Left forelimb (tissue), 1 donor: ENCODE data around the gene AOPEP.

Source experiments
- DNase-seq: peaks from one replicate; pipeline ENCODE4 v3.0.0-alpha.2; 2018; ENCODE audit warnings: low spot score

The AOPEP gene

GRCh38 chr9:95097279-95097678 lies 370.8 kb downstream of the AOPEP start:
- no peak for DNase-seq

DNA sequence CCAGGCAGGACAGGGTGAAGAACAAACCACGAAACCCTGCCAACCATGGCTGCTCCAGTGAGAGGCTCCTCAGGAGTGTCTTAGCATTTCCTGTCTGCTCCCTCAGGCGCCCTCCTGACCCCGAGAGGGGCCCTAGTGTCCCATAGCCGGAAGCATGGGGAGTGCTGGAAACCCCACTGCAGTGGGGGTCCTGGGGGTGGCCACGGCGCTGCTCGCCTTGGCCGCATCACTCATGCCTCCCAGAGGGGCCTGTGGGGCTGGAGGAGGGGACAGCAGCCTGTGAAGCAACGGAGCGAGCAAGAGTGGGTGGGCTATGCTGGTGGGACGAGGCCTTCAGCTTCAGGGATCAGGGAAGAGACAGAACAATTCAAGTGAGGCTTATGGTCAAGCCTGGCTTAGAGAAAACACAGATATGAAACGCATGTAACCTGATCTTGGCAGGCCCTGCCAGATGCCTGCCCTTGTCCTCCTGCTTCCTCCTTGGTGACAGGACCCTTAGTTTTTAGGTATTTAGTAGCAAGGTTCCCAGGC lies 372.0 kb downstream of the AOPEP start:
- no peak for DNase-seq

DNA sequence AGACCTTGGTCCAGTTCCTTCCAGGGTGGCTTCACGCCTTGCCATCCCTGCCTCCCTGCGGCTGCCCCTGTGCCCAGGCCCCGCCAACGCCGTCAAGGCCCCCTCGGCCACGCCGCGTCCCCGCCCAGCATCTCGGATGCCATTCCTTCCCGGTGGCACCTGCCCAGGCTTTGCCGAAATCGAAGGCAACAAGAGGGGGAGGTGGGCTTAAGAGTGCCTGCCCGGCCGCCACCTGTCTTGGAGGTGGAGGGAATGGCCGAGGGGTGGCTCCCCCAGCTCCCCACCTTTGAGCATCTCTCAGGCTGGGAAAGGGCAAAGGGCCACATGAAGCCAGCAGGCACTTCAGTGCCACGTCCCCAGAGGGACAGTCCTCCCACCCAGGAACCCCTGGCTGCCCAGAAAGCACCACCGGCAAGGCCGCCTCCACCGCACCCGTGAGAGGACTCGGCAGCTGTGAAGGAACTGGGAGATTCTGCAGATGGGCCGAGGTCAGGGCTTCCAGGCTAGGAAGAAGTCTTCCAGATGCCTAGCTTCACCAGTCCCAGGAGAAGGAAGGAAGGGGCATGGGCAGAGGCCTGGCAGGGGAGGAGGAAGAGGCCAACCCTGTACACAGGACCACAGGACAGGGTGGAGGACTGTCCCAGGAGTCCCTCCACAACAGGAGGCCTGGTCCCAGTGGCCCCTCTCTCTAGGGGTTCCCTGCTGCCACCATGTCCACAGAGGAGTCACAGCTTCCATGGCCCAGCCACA lies 373.0 kb downstream of the AOPEP start:
- no peak for DNase-seq

DNA sequence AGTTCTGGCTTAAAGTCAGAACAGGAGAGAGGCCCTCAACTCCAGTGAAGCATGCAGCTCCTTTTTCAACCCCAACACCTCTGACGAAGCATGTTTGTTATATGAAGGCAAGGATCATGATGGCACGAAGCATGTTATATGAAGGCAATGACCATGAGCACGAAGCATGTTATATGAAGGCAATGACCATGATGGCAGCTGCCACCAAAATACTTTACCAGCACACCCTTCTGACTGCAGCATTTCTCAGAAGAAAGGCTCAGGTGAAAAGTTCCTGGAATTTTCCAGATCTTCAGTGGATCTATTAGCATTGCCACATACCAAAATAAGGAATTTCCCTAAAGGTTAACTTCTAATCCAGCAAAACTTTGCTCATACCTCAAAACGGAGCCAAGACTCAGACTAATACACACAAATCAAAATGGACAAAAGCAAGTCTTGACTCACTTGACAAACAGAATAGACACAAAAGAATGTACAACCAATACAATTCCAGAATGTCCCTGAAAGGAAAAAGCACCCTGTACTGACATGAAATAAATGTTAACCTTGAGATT lies 373.6 kb downstream of the AOPEP start:
- DNase-seq = no peak

DNA sequence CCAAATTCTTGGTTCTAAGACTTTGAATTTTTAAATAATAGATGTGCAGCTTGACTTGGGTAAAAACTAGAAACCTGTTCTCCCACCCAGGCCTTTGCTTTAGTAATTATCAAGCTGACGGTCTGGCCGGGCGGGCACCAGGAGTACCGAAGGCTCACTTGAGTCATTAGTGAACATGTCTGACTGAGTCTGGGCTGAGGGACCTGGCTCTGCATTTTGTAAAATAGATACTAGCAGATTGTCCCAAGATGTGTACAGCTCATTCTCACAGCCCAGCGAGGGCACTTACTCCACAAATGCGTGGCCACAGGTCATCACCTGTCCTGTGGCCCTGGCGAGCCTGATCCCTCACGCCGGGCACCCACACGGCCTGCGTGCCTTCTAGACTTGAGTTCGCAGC lies 374.8 kb downstream of the AOPEP start:
- DNase-seq = no peak

- no peak for DNase-seq
Observed at GRCh38 chr9:95102001-95102433, 375.5 kb downstream of the AOPEP start.

- no peak for DNase-seq
Observed at GRCh38 chr9:95102572-95102971, 376.1 kb downstream of the AOPEP start.

- DNase-seq = no peak
Observed at GRCh38 chr9:95103281-95103771, 376.8 kb downstream of the AOPEP start.

DNA sequence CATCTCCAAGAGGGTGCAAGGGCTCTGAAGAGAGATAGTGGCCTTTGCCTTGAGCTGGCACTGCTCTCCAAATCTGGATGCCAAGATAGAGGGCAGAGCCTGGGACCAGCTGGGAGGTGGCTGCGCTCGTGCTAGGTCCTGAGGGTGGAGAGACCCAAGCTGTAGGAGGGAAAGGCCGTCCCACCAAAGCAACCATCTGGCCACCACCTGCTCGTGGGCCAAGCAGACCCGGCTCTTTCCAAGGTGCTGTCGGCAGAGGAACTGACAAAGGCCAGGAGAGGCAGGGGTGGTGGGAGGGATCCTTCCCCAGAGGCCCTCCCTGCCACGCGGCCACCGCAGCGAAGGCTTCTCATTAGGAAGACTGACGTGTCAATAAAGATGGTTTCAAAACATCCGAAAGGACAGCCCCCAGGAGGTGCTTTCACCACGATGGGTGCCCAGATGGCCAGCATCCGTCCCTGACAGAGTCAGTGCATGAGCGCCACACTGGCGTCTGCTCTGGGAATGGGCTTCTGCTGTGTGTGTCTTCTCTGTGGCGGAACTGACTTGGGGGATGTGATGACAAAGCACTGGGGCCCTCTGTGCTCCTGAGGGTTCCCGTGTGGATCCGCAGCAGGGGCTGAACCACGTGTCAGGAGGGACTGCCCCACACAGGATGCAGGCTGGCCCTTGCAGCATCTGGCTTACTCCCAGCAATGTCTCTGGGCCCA lies 377.5 kb downstream of the AOPEP start:
- no peak for DNase-seq

DNA sequence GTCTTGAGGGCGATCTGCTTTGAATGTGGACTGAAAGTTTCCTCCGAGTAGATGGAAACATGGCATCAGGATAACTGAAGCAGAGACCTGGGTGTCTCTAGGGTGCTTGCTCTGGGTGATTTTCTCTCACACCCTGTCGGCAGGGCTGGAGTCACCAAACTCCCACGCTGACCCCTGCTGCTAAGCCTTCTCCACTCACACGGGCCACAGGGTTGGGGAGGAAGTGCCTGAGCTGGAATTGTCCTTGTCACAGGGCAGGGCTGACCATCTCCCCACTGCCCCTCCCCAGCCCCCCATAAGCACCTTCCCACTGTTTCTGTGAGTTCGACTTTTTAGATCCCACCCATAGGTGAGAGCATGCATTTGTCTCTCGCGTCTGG lies 378.1 kb downstream of the AOPEP start:
- no peak for DNase-seq

DNA sequence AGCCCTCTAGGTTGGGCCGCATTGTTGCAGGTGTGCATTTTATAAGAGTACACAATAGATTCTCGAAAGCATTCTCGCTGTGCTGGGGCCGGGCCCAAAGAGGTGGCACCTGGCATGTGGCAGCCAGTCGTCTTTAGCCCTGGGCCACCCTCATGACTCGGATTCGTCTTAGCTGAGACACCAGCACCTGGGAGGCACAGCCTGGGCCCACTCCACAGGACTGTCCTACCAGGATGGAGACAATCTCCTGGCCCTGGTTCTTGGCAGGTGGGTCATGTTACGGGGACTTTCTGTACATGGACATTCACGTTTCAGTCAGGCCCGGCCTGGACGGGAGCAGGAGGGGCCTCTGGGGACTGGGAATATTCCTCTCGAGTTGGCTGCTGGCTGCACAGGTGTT lies 378.5 kb downstream of the AOPEP start:
- DNase-seq = no peak

DNA sequence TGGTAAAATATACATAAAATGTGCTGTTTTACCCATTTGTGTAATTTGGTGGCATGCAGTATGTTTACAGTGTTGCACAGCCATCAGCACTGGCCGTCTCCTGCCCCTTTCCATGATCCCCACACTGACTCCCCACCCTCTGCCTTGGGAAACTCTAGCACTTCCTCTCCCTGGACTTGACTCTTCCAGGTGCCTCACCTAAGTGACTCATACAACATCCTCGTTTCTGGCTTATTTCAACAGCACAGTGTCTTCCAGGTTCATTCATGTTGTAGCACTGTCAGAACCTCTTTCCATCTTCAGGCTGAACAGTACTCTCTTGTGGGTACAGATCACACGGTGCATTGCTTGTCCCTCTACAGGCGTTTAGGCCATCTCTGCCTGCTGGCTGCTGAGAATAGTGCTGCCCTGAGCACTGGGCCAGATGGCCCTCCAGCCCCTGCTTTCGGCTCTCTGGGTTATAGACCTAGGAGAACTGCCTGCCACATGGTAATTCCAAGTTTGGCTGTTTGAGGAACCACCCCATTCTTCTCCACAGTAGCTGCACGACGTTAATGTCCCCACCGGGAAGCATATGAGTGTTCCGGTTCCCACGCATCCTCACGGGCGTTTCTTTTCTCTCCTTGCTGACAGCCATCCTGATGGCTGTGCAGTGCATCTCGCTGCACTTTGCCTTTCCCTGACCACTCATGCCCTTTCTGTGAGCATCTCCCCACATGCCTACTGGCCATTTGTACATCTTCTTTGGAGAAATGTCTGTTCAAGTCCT lies 379.2 kb downstream of the AOPEP start:
- DNase-seq = no peak

DNA sequence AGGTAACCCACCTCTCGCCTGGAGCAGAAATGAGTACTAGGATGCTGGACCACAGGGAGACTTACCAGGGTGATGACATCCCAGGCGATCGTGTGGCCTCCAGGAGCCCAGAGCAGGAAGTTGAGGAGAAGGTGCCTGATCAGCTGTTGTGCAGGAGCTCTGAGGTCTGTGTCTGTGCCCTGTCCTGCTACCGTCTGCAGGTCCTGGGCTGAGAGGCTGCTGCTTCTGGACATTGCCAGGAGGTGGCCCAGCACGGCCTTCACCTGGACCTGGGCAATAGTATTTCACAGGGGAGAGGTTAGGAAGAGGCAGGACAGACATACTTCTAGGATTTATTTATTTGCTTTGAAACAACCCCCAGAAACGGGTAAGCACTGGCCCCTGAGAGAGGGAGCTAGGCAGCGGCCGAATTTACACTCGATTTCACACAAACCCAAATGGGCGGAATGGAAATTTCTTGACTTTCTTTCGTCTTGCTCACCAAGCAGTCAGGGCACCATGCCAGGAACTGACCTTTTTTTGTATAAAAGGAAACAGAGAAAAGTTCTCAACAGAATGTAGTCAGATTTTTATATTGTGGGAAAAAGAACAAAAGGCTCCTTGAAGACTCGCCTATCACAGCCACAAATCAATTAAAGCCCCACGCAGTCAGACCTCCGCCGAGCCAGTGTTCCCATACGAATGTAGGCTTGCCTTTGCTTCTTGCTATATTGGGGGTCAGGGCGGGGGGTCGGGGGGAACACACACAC lies 380.7 kb downstream of the AOPEP start:
- no peak for DNase-seq

GRCh38 chr9:95107976-95108375 lies 381.5 kb downstream of the AOPEP start:
- DNase-seq = no peak

DNA sequence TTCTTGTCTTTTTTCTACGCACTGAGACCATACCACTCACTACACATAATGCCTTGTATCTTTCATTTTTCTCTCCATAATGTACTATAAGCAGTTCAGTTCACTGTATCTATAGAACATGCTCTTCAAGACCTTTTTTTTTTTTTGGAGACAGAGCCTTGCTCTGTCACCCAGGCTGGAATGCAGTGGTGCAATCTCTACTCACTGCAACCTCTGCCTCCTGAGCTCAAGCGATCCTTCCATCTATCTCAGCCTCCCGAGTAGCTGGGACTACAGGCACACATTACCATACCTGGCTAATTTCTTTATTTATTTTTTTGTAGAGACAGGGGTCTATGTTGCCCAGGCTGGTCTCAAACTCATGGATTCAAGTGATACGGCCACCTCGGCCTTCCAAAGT lies 382.3 kb downstream of the AOPEP start:
- DNase-seq = no peak

DNA sequence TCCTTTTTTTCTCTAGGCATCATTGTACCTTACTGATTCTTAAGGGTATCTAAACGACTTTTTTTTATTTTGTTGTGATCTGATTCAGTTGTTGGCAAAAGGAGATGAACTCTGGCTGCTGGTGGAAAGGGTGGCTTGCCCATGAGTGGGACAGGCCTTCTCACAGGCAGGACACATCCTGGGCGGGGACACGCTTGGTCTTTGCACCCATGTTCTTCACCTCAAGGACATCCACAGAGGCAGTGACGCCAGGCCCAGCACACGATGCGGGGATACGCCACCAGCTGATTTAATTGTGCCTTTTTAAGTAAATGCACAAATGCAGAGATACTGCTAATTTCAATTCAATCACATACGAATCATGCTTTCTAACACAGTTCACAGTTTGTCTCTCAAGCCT lies 383.0 kb downstream of the AOPEP start:
- no peak for DNase-seq

- no peak for DNase-seq
Observed at GRCh38 chr9:95110921-95111525, 384.5 kb downstream of the AOPEP start.

DNA sequence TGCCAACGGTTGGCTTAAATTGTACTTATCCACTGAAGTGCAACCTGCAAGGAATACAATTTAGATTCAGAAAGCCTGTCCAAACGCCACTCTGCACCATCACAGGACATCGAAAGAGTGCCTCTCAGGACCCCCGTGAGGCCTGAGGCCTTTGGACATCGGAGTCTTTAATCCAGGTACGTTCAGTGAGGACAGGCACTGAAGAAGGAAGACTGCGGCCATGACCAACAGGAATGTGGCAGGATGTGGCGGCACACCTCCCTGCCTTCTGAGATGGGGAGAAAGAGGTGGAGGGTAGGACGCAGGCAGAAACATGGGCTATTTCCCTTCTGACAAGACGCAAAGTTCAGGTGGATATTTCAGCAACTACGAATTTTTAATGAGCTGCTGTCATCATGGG lies 385.2 kb downstream of the AOPEP start:
- no peak for DNase-seq

DNA sequence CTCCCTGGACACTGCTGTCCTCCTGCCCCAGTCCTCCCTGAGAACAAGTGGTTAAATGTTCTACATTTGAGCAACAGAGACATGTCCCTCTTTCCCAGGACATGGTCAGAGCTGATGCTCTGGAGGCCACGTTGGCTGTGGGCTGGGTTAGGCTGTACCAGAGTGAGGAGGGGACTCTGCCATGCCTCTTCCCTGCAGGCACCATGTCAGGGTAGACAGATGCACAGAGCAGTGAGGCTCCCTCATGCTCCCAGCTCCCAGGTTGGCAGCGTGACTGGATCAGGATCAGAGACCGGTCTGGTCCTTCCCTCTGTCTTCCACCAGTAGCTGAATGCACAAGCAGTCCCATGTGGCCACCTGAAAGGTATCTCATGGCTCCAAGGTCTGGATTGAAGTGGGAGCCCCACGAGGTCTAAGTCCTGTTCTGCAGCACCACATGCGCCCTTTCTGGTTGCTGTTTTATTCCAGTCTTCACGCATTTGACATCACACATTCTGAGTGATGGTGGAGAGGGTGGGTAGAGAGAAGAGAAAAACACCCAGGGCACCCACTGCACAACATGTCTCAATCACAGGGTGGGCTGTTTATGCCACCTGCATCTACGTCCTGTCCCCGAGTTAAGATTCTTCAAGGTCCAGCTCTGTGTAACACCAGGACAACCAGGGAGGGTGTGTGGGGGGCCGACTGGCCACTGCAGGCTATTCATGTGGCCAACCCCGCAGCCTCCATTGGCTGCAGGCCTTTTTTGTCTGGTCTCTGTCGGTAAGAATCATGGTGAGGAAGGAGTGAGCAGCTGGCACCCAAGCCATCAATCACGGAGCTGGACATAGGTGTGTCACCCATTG lies 386.2 kb downstream of the AOPEP start:
- no peak for DNase-seq

GRCh38 chr9:95115104-95115503 lies 388.6 kb downstream of the AOPEP start:
- no peak for DNase-seq
